Liver (tissue), 2 donors: ENCODE measurements around the gene NAT10.

ENCODE experiments used
- YY1 ChIP-seq: IDR thresholded peaks from 2 replicates; pipeline ENCODE4 v1.6.1; 2016; ENCODE audit warnings: antibody characterized with exemption, mild to moderate bottlenecking
- TF ChIP-seq, protein P1 (sequence below): fragments of 150-350 bp; IDR thresholded peaks from 2 replicates; pipeline ENCODE4 v1.5.1; 2017; ENCODE audit warnings: improper control_type of control experiment, low read depth, low read length; ENCODE audit not compliant: missing input control
- donor health status: healthy.

DNA sequence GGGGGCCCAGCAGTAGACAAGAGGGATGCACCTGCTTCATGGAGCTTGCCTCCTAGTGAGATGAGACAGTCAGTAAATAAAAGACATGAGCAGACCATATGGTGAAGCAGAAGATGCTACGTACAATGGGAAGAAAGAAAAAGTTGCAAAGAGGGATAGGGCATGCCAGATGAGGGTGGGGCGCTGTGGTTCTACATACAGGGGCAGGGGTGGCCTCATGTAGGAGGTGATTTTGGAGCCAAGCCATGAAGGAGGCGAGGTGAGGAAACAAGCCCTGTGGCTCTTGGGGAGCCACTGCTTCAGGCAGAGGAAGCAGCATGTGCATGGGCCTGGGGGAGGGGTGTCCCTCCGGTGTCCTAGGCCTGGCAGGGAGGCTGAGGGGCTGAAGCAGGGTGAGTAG lies 15.2 kb downstream of the NAT10 start:
- TF ChIP-seq, protein P1, sequence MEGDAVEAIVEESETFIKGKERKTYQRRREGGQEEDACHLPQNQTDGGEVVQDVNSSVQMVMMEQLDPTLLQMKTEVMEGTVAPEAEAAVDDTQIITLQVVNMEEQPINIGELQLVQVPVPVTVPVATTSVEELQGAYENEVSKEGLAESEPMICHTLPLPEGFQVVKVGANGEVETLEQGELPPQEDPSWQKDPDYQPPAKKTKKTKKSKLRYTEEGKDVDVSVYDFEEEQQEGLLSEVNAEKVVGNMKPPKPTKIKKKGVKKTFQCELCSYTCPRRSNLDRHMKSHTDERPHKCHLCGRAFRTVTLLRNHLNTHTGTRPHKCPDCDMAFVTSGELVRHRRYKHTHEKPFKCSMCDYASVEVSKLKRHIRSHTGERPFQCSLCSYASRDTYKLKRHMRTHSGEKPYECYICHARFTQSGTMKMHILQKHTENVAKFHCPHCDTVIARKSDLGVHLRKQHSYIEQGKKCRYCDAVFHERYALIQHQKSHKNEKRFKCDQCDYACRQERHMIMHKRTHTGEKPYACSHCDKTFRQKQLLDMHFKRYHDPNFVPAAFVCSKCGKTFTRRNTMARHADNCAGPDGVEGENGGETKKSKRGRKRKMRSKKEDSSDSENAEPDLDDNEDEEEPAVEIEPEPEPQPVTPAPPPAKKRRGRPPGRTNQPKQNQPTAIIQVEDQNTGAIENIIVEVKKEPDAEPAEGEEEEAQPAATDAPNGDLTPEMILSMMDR: no peak
- TF ChIP-seq YY1: no peak
